ENCODE data around the gene MPPED1.

MPPED1 gene, protein sequence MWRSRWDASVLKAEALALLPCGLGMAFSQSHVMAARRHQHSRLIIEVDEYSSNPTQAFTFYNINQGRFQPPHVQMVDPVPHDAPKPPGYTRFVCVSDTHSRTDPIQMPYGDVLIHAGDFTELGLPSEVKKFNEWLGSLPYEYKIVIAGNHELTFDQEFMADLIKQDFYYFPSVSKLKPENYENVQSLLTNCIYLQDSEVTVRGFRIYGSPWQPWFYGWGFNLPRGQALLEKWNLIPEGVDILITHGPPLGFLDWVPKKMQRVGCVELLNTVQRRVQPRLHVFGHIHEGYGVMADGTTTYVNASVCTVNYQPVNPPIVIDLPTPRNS

DNA sequence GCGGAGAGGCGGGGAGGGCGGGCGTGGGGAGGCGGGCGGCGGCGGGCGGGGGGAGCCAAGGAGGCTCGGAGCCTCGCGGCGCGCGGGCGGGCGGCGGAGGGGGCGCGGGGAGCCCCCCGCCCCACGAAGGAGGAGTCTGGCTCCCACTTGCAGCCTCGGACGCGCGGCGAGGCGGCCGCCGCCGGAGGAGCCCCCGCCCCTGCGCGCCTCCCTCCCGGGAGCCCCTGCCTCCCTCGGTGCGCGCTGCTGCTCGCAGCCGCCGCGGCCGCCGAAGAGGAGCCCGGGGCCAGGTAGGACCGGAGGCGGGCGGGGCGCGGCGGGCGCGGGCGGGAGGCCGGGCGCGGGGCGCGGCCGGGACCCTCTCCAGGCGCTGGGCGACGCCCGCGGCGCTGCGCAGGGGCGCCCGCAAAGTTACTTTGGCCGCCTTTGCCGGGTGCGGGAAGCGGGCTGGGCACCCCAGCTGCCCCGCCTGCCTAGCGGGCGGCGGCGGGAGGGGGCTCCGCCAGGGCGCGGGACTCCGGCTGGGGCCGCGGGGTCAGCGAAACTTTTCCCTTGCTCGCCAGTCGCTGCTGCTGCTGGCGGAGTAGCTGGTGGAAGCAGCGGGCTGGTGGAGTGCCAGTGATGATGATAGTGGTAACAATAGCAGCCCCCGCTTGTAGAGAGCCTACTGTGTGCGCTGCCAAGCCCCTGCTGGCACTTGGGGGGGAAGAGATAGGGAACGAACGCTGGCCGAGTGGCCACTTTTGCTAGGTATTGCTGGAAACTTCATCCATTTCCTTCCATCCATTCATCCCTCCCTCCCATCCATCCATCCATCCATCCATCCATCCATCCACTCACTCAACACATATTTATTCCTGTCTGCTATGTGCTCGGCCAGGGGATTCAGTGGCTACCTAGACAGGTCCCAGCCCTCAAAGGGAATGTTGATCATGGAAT, at the start of gene MPPED1:
Gene MPPED1, plus strand, starts transcription at position 146 of the 939 bp plus-strand sequence. CDS start 12,972 bp downstream, outside the sequence.
- DNase-seq (ENCODE audit: low spot score): no peak

DNA sequence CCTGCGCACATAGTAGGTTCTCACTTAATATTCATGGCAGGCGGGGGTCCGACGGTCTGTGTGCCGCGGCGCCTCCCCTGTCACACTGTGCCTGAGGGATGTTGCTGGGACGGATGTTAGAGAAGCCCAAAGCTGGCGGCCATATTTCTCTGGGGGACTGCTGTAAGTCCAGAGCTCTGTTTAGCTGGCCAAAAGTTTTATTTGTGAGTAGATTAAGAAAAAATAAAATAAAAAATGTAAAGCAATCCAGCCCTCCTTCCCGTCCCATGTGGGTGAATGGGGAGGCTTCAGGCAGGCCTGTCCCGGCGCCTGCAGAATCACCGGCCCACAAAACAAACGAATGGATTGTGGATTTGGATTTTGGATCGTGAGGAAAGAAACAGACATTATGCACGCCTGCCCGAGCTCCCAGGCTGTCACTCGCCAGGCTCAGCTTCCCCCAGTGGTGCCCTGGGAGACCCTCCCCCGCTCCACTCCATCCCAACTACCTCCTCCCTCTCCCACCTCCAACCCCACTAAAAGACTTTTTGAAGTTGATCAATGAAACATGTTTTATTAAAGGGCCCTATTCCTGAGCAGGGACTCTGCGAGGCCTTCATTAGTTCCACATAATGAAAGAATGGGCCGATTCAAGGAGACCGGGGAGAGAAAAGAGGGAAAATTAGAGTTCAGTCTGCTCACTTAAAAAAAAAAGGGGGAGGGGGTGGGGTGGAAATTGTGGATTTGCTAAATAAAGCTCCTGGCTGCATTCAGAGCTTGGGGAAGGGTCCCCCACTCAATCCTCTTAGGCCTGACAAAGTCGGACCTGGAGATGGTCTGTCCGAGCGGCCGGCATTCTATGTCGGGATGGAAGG, 48.3 kb upstream of the MPPED1 start:
- no peak for DNase-seq (ENCODE audit: low spot score)

DNA sequence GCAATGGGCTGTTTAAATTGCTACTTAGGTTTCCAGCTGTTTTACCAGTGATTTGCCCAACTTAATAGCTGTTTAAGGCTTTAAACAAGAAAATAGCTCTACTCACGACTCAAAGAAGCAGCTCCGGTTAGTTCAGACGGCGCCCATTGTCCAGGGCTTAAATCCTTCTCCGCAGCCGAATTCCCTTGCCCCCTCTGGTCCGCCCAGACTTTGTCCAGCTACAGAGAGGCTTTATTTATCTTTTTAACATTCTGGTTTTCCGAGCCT, 47.7 kb upstream of the MPPED1 start:
- no peak for DNase-seq (ENCODE audit: low spot score)

DNA sequence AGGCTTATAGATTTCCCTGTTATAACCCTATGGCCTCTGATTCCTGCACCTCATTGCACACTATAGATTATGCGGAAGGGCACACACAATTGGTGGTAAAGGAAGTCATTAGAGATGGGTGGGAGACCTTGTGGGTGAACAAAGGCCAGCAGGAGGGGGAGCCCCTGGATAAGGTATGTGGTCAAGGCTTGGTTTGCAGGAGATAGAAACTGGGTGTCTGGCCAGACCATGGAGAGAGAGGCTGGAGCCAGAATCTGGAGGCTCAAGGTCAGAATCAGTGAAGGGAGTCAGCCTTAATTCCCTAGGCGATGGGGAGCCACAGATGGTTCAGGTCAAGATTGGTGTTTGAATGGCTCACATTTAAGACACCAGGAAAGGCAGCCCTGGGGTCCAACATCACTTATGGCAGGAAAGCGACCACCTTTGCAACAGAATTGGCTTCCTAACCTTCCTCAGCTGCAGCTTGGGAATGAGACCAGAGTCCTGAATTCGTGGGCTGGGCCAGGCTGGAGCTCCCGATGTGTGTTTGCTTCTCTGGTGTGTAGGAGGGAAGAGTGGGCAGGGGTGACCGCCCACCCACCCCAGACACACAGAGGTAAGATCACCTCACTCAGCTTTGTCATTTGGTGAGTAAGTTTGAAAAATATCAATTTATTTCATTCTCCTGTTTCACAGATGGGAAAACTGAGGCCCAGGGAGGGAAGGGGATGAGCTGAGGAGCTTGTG, 45.9 kb upstream of the MPPED1 start:
- DNase-seq (ENCODE audit: low spot score): no peak

DNA sequence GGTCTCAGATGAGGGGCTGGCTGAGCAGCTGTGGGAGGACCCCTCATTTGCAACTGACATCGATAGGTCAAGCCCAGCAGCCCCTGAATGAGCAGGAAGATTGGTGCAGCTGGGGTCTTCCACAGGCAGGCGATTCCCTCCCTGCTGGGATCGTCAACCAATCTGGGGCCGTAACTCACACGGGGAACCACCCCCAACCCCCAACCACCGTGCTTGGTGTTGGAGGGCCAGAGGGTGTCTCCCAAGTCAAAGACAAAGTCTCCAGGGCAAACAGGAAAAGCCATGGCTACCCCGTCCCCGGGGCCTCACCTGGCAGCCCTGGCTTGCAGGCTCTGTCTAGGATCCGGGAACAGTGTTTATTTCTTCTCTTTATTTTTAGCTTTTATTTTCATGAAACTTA, 41.8 kb upstream of the MPPED1 start:
- DNase-seq (ENCODE audit: low spot score): no peak

DNA sequence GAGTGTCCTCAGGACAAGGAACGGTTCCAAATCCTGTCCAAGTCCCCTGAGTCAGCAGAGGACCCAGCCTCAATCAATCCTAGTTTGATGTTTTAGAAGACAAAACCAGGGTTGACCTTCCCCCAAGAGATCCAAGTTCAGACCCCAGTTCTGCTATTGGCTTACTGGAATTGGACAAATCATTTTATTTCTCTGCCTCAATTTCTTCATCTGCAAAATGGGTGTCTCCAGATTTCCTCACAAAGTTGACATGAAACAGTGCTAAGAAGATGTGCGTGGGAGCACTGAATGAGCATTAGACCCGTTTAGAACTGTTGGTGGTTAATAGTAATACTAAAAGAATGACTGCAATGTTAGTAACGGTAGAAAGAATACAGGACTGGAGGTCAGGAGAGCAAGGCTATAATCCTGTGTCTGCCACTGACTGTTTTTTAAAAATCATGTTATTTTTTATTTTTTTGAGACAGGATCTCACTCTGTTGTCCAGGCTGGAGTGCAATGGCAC, 35.8 kb upstream of the MPPED1 start:
- DNase-seq (ENCODE audit: low spot score): no peak

DNA sequence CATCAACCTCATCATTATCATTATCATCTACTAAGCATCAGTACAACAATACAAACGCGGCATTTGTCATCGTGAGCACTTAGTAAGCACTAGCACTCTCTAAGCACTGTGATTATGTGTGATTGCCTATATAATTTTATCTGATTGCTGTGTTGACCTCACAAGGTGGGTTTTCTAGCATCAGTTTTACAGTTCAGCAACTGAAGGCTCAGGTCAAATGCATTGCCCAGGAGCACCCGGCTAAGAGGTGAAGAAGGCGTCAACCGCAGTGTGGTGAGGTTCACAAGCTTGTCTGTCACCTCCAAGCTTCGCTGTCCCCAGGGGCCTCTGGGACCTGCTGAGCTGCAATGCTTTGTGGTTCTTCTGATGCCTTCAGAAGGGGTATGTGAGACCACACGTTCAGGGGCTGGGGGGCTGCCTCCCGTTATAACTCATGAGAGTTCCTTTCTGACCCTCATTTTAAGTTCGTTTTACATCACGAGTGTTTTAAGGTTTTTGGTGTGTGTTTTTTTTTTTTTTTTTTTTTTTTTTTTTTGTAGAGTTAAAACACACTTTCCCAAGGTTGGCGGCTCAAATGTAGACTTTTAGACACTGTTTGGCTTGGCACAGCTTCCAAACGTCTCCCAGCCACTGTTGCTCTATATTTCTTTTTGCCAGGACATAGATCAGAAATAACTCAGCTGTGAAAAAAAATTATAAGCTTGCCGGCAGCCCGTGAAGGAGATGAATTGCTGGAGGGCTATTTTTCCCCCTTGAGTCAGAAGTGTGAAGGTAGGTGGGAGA, 34.9 kb upstream of the MPPED1 start:
- DNase-seq (ENCODE audit: low spot score): no peak

DNA sequence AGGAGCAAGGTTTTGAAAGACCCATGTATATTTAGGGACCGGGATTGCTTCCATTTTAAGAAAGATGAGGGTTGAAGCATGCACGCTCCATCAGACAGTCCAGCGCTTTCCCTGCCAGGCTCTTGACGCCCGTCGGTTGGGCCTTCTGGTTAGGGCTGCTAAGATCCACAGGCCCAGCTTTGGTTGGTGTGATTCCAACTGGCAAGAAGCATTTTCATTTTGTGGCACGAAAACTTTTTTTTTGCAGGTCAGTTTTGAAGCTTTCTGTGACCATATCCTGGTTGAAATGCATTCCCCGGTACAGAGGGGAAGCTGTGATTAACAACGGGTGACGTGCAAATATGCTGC, 34.3 kb upstream of the MPPED1 start:
- no peak for DNase-seq (ENCODE audit: low spot score)

DNA sequence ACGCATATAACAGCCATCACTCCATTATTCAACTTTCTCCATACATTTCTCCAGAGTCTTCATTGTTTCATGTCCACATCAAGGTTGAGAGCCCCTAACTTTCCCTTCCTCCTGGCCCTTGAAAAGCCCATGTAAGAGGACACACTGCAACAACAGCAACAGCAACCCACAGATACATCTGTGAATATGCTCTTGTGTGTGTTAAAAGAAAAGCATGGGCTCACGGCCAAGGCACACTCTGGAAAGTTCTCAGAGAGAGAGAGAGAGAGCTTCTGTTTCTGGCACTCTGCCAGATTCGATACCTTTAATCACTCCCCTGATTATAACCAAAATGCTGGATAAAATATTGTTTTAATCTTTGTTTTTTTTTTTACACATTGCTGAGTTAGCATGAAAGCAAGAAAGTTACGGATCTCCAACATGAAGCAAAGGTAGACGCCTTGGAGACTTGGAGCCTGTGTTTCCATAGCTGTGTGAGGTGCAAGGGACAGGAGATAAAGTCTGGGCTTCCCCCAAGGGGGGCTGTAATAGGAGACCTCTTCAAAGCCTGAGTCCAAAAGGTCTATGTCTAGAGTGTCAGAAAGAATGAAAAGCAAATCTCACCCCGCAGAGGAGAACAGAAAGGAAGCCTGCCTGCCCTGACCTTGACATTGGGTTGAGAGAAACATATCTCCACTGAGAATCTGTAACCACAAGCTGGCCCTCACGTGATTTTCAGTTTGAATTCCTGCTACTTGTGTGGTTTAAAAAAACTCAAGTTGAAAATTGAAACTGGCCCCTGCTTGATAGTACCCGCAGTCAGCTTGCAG, 33.7 kb upstream of the MPPED1 start:
- no peak for DNase-seq (ENCODE audit: low spot score)

DNA sequence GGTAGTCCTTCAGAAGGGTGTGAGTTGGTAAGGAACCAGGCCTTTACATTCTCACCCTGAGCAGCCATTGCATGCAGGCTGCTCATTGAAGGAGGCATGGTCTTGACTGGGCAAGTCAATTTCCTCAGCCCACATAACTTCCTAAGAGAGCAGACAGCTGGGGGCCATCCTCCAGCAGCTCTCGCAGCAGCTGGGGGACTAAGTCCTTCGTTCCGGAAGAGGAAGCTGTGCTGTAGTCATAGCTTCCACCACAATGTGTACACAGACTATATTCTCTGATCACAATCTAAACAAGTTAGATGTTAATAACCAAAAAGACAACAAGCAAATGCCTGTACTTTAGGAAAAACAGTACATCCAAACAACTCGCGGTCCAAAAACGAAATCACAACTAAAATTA, 30.1 kb upstream of the MPPED1 start:
- DNase-seq (ENCODE audit: low spot score): no peak

DNA sequence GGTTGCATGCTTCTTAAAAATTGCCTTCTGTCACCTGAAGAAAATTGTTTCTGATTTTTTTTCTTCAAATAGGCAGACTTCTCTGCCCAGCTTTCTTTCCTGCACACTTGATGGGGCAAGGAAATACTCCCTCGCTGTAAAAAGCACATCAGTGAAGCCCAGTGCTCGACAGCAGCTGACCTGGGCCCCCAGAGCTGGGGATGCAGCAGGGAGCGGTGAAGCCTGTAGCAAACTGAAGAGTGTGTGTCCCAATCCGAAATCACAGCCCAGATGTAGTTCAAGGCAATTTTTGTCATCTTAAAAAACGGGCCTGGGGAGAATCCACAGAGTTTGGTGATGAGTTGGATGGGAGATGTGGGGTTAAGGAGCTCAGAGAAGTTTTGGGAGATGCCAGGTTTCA, 27.0 kb upstream of the MPPED1 start:
- no peak for DNase-seq (ENCODE audit: low spot score)

DNA sequence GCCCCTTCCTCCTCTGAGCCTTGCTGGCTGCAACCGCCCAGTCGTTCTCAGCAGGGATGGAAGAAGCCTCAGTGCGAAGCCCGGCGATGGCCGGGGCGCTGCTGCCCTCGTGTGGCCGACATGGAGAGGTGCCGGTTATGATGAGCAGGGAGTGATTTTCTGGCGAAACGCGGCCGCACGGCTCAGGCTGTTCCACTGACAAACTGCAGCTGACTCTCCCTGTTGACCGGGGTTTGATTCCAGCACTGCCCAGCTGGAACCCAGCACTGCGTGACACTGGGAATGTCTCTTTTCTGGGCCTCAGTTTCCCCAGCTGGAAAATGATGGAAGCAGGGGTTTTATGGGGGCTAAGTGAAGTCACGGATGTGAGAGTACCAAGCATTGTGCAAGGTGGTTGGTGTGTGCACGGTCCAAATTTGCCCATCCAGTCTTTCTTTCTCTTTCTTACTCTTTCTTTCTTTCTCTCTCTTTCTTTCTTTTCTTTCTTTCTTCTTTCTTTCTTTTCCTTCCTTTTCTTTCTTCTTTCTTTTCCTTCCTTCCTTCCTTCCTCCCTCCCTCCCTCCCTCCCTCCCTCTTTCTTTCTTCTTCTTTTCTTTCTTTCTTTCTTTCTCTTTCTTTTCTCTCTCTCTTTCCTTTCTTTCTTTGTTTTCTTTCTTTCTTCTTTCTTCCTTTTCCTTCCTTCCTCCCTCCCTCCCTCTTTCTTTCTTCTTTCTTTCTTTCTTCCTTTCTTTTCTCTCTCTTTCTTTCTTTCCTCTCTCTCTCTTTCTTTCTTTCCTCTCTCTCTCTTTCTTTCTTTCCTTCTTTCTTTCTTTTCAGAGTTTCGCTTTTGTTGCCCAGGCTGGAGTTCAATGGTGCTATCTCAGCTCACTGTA, 25.8 kb upstream of the MPPED1 start:
- DNase-seq (ENCODE audit: low spot score): peak; percentile 81

DNA sequence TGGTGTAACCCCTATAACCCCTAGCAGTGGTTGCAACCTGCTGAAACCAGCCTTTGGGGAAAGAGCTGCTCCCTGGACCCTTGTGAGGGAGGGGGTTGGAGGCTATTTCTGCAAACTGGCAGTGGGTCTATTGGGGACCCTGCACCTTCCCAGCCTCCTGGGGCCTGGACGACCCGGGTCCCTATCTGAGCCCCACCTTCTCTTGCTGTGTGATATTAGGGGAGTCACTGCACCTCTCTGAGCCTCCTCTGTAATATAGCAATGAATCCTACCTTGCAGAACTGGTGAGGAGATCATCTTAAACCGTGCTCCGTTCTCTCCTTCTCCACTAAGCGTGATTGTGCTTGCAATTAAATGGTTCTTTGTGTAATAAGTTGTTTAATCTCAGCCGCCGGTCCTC, 24.0 kb upstream of the MPPED1 start:
- DNase-seq (ENCODE audit: low spot score): no peak

DNA sequence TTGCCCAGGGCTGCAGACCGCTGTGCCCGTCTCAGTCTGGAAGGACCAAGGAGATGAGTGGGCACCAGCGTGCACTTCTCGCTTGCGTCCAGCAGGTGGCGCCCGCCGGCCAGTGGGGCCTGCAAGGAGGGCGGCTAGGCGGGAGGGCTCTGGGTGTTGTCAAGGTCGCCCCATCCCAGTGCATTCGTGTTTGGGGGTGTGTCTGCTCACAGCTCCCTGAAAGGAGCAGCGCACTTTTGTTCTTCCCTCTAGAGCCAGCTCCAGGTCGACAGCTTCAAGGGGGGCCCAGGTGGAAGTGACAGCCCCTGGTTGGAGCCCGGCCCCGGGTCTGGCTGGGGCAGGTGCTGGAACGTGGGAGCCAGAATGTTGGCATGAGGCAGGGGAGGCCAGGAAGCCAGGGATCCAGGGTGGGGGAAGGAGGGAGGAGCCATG, 23.4 kb upstream of the MPPED1 start:
- DNase-seq (ENCODE audit: low spot score): peak; percentile 71

DNA sequence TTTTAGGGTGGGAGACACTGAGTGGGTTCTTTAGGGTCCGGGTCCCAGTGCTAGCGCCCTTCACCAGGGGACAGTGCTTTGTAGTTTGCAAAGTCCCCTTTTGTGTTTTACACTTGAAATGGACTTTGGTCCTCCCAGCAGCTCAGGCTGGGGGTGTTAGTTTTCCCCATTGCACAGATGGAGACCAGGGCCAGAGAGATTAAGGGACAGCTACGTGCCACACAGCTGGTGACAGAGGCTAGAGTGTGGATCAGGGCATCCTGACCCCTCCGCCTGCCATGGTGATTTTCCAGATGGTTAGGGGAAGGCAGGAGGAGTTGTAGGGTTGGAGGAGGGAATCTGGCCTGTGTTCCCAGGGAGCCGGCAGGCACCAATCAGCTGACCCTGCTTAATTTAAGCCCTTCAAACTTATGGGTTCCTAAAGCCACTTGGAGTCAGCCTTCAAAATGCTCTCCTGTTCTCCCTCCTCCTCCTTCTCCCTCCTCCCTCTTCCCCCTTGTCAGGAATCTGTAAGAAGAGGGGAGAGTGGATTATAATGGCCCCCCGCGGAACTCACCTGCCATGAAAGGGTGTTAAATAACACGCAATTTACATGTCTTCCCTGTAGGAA, 22.5 kb upstream of the MPPED1 start:
- no peak for DNase-seq (ENCODE audit: low spot score)

DNA sequence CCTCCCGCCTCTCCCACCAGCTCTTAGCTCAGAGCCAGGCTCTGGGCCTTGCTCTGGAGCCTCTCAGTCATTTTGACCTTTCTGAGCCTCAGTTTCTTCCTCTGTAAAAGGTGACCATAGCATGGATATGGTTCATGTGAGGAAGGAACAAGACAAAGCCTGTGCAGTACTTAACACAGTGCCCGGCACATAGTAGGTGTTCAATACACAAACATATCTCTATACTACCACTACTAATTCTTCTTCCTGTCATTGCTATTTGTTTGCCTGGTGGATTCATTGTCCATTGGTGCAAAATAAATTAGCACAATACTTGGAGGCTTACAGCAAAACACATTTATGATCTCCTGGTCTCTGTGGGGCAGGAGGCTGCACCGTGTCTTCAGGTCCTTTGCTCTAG, 21.6 kb upstream of the MPPED1 start:
- DNase-seq (ENCODE audit: low spot score): no peak

DNA sequence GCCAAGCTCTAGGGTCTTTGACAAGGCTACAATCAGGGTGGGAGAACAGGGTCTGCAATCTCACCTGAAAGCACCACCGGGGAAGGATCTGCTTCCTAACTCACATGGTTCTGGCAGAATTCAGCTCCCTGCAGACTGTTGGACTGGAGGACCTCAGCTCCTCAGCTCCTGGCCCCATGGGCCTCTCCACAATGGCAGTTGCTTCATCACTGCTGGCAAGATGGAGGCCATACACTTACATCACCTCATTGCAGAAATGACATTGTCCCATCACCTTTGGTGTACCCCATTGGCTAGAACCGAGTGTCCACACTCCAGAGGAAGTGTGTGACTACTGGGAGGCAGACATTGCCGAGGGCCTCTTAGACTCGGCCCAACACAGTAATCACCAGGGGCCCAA, 20.9 kb upstream of the MPPED1 start:
- DNase-seq (ENCODE audit: low spot score): no peak

DNA sequence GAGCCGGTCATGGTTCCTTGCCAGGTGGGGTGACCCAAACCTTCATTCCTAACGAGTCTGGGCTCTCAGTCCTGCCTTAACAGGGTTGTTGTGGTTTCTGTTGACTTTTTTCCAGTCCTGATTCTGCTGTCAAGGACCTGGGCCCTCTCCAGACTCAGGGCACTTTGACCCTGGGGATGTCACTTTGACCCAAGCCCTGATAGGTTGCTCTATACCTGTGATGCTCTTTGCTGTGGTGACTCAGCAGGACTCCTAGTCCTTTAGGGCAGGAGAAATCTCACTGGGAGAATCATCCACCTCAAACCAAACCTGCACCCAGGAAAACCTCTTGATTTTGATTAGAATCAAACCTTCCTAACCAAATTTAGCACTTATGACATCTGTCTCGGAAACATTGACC, 20.5 kb upstream of the MPPED1 start:
- no peak for DNase-seq (ENCODE audit: low spot score)

Measured in NAMALWA (cell line).